Measurements from ENCODE around the gene ATAD3C.
"Not testable (repeated sequence)": the region's sequence is repeated elsewhere in the genome, so short reads cannot be mapped to it uniquely, and the experiment has no call there.

ATAD3C gene

GRCh38 chr1:1454286-1455056, 5.0 kb downstream of the ATAD3C start:
- H3K36me3 ChIP-seq (ENCODE audit: insufficient read depth, low read length); H3K9me3 ChIP-seq (ENCODE audit: low read length); H3K4me3 ChIP-seq (ENCODE audit: low read length); H2AFZ ChIP-seq (ENCODE audit: low read depth, low read length); H3K4me1 ChIP-seq (ENCODE audit: insufficient read depth, low read length); H3K27me3 ChIP-seq (ENCODE audit: insufficient read depth, low read length): not testable (repeated sequence)

- H3K36me3 ChIP-seq (ENCODE audit: insufficient read depth, low read length) = no peaks in the 10 kb centered on the region
- H3K9me3 ChIP-seq (ENCODE audit: low read length) = no peaks in the 10 kb centered on the region
- no peaks in the 10 kb centered on the region for H3K4me1 ChIP-seq (ENCODE audit: insufficient read depth, low read length)
- H3K4me3 ChIP-seq (ENCODE audit: low read length) = no peak overlapping the region
- no peak overlapping the region for H2AFZ ChIP-seq (ENCODE audit: low read depth, low read length)
- peaks cover 2% of the 10 kb centered on the region for H3K27me3 ChIP-seq (ENCODE audit: insufficient read depth, low read length)
These were observed 5.9 kb downstream of the ATAD3C start for GRCh38 chr1:1455366-1455884.

- H3K9me3 ChIP-seq (ENCODE audit: low read length); H3K4me3 ChIP-seq (ENCODE audit: low read length): not testable (repeated sequence)
These were observed 6.4 kb downstream of the ATAD3C start for GRCh38 chr1:1455934-1456333.

GRCh38 chr1:1456683-1457255, 7.3 kb downstream of the ATAD3C start:
- H2AFZ ChIP-seq (ENCODE audit: low read depth, low read length); H3K27me3 ChIP-seq (ENCODE audit: insufficient read depth, low read length); H3K4me3 ChIP-seq (ENCODE audit: low read length); H3K4me1 ChIP-seq (ENCODE audit: insufficient read depth, low read length); H3K9me3 ChIP-seq (ENCODE audit: low read length); H3K36me3 ChIP-seq (ENCODE audit: insufficient read depth, low read length): not testable (repeated sequence)

More at GRCh38 chr1:1455934-1456333, 6.4 kb downstream of the ATAD3C start:
- not testable (repeated sequence) for H3K36me3 ChIP-seq (ENCODE audit: insufficient read depth, low read length); H3K4me1 ChIP-seq (ENCODE audit: insufficient read depth, low read length); H2AFZ ChIP-seq (ENCODE audit: low read depth, low read length); H3K27me3 ChIP-seq (ENCODE audit: insufficient read depth, low read length)

- H3K9me3 ChIP-seq (ENCODE audit: low read length); H3K36me3 ChIP-seq (ENCODE audit: insufficient read depth, low read length); H2AFZ ChIP-seq (ENCODE audit: low read depth, low read length); H3K4me1 ChIP-seq (ENCODE audit: insufficient read depth, low read length); H3K4me3 ChIP-seq (ENCODE audit: low read length); H3K27me3 ChIP-seq (ENCODE audit: insufficient read depth, low read length): not testable (repeated sequence)
These were observed 9.7 kb downstream of the ATAD3C start for GRCh38 chr1:1459156-1459555.

- not testable (repeated sequence) for H3K9me3 ChIP-seq (ENCODE audit: low read length); H3K4me1 ChIP-seq (ENCODE audit: insufficient read depth, low read length); H3K27me3 ChIP-seq (ENCODE audit: insufficient read depth, low read length); H3K36me3 ChIP-seq (ENCODE audit: insufficient read depth, low read length); H3K4me3 ChIP-seq (ENCODE audit: low read length); H2AFZ ChIP-seq (ENCODE audit: low read depth, low read length)
These were observed 10.2 kb downstream of the ATAD3C start for GRCh38 chr1:1459711-1460110.

- no peak overlapping the region for H3K4me3 ChIP-seq (ENCODE audit: low read length)
- H2AFZ ChIP-seq (ENCODE audit: low read depth, low read length) = no peak overlapping the region
- H3K9me3 ChIP-seq (ENCODE audit: low read length) = no peaks in the 10 kb centered on the region
- no peaks in the 10 kb centered on the region for H3K36me3 ChIP-seq (ENCODE audit: insufficient read depth, low read length)
- peaks cover 2% of the 10 kb centered on the region for H3K27me3 ChIP-seq (ENCODE audit: insufficient read depth, low read length)
- no peaks in the 10 kb centered on the region for H3K4me1 ChIP-seq (ENCODE audit: insufficient read depth, low read length)
These were observed 11.1 kb downstream of the ATAD3C start for GRCh38 chr1:1460540-1461130.

- peaks cover 1% of the 10 kb centered on the region for H3K9me3 ChIP-seq (ENCODE audit: low read length)
- no peaks in the 10 kb centered on the region for H3K4me1 ChIP-seq (ENCODE audit: insufficient read depth, low read length)
- peak overlapping the region; percentile 63 for H2AFZ ChIP-seq (ENCODE audit: low read depth, low read length)
- peaks cover 2% of the 10 kb centered on the region for H3K27me3 ChIP-seq (ENCODE audit: insufficient read depth, low read length)
- H3K36me3 ChIP-seq (ENCODE audit: insufficient read depth, low read length) = no peaks in the 10 kb centered on the region
- no peak overlapping the region for H3K4me3 ChIP-seq (ENCODE audit: low read length)
These were observed 12.3 kb downstream of the ATAD3C start for GRCh38 chr1:1461721-1462317.

GRCh38 chr1:1462318-1462966, 13.0 kb downstream of the ATAD3C start:
- H3K4me1 ChIP-seq (ENCODE audit: insufficient read depth, low read length) = no peaks in the 10 kb centered on the region
- H3K4me3 ChIP-seq (ENCODE audit: low read length) = no peak overlapping the region
- H2AFZ ChIP-seq (ENCODE audit: low read depth, low read length) = peak overlapping the region; percentile 63
- H3K36me3 ChIP-seq (ENCODE audit: insufficient read depth, low read length) = no peaks in the 10 kb centered on the region
- H3K27me3 ChIP-seq (ENCODE audit: insufficient read depth, low read length) = peaks cover 2% of the 10 kb centered on the region
- H3K9me3 ChIP-seq (ENCODE audit: low read length) = peaks cover 1% of the 10 kb centered on the region

- no peaks in the 10 kb centered on the region for H3K36me3 ChIP-seq (ENCODE audit: insufficient read depth, low read length)
- no peak overlapping the region for H2AFZ ChIP-seq (ENCODE audit: low read depth, low read length)
- H3K27me3 ChIP-seq (ENCODE audit: insufficient read depth, low read length) = peaks cover 2% of the 10 kb centered on the region
- H3K4me1 ChIP-seq (ENCODE audit: insufficient read depth, low read length) = no peaks in the 10 kb centered on the region
- H3K4me3 ChIP-seq (ENCODE audit: low read length) = no peak overlapping the region
- peaks cover 1% of the 10 kb centered on the region for H3K9me3 ChIP-seq (ENCODE audit: low read length)
These were observed 13.8 kb downstream of the ATAD3C start for GRCh38 chr1:1463312-1463711.

- H2AFZ ChIP-seq (ENCODE audit: low read depth, low read length); H3K36me3 ChIP-seq (ENCODE audit: insufficient read depth, low read length); H3K9me3 ChIP-seq (ENCODE audit: low read length); H3K4me3 ChIP-seq (ENCODE audit: low read length); H3K27me3 ChIP-seq (ENCODE audit: insufficient read depth, low read length): not testable (repeated sequence)
- peaks cover 11% of the 10 kb centered on the region for H3K4me1 ChIP-seq (ENCODE audit: insufficient read depth, low read length)
These were observed 18.9 kb downstream of the ATAD3C start for GRCh38 chr1:1468196-1468985.

- Histone ChIP-seq H3K4me3 (ENCODE audit: low read length) (peak overlapping the region; percentile 93), H3K36me3 (ENCODE audit: insufficient read depth, low read length) (peaks cover 3% of the 10 kb centered on the region), H2AFZ (ENCODE audit: low read depth, low read length) (peak overlapping the region; percentile 81), H3K9me3 (ENCODE audit: low read length) (peaks cover 1% of the 10 kb centered on the region), H3K4me1 (ENCODE audit: insufficient read depth, low read length) (peaks cover 11% of the 10 kb centered on the region), H3K27me3 (ENCODE audit: insufficient read depth, low read length) (no peaks in the 10 kb centered on the region)
These were observed 21.3 kb downstream of the ATAD3C start for GRCh38 chr1:1470626-1471388.
